ENCODE data around the gene HTT-AS.

Gene HTT-AS

GRCh38 chr4:3087115-3087797, 12.9 kb upstream of the HTT-AS start:
- no peak for DNase-seq

DNA sequence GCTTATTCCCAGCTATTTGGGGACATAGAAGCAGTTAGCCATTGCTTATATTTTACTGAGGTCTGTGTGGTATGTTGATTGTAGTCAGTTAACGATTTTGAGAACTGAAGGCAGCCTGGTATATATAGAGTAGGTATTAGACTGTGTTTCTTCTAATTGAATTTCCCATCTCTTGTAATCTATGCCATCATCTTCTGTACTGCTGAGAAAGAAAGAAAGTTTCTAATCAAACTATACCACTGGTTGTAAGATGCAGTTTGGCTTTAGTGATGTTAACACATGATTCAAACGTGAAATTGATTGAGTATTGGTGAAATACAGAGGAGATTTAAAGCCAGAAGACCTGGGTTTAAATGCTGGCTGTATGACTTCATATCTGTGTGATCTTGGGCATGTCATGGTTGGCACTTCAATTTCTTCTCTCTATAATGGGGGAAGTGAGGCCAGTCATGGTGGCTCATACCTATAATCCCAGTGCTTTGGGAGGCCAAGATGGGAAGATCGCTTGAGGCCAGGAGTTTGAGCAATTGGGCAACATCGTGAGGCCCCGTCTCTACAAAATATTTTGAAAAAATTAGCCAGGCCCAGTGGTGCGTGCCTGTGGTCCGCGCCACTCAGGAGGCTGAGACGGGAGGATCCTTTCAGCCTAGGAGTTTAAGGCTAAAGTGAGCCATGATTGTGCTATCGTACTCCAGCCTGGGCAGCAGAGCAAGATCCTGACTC, 11.8 kb upstream of the HTT-AS start:
- no peak for DNase-seq

GRCh38 chr4:3083732-3084131, 9.4 kb upstream of the HTT-AS start:
- DNase-seq, result no peak

GRCh38 chr4:3082925-3083515, 8.7 kb upstream of the HTT-AS start:
- no peak for DNase-seq

- DNase-seq, result no peak
These were observed 5.4 kb upstream of the HTT-AS start for GRCh38 chr4:3079694-3080123.

DNA sequence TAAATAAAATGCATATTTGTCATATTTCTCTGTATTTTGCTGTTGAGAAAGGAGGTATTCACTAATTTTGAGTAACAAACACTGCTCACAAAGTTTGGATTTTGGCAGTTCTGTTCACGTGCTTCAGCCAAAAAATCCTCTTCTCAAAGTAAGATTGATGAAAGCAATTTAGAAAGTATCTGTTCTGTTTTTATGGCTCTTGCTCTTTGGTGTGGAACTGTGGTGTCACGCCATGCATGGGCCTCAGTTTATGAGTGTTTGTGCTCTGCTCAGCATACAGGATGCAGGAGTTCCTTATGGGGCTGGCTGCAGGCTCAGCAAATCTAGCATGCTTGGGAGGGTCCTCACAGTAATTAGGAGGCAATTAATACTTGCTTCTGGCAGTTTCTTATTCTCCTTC, 3.5 kb upstream of the HTT-AS start:
- no peak for DNase-seq

DNA sequence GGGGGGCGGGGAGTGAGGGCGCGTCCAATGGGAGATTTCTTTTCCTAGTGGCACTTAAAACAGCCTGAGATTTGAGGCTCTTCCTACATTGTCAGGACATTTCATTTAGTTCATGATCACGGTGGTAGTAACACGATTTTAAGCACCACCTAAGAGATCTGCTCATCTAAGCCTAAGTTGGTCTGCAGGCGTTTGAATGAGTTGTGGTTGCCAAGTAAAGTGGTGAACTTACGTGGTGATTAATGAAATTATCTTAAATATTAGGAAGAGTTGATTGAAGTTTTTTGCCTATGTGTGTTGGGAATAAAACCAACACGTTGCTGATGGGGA, 1.3 kb upstream of the HTT-AS start:
- no peak for DNase-seq

GRCh38 chr4:3074846-3075651, 711 bp upstream of the HTT-AS start:
- peak; percentile 49 for DNase-seq

DNA sequence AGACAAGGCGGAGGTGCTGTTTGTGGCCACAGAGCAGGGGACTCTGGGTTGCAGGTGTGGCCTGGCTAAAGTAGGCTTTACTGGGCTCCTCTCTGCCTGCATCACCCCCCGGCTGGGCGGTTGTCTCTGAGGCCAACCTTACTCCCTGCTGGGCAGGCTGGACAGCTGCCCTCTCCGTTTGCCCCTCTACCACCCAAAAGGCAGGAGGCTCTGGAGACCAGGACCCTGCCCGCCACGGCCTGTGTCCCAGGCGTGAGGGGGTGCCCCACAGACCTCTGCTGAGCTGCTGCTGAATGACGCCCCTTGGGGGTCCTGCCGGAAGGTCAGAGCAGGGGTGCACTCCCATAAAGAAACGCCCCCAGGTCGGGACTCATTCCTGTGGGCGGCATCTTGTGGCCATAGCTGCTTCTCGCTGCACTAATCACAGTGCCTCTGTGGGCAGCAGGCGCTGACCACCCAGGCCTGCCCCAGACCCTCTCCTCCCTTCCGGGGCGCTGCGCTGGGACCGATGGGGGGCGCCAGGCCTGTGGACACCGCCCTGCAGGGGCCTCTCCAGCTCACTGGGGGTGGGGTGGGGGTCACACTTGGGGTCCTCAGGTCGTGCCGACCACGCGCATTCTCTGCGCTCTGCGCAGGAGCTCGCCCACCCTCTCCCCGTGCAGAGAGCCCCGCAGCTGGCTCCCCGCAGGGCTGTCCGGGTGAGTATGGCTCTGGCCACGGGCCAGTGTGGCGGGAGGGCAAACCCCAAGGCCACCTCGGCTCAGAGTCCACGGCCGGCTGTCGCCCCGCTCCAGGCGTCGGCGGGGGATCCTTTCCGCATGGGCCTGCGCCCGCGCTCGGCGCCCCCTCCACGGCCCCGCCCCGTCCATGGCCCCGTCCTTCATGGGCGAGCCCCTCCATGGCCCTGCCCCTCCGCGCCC, 920 bp downstream of the HTT-AS start:
- no peak for DNase-seq

DNA sequence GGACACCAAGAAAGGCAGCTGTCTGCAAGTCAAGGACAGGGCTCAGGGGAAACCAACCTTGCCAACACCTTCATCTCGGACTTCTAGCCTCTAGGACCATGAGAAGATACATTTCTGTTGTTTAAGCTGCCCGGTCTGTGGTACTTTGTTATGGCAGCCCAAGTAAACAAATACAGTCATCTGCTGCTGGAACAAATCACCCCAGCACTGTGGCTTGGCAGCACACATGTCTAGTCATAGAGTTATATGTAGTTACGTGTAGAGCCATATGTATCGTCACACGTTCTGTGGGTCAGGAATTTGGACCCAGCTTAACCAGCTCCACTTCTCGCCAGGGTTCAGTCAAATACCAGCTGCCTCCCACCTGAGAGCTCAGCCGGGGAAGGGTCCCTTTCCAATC, 2.5 kb downstream of the HTT-AS start:
- no peak for DNase-seq

DNA sequence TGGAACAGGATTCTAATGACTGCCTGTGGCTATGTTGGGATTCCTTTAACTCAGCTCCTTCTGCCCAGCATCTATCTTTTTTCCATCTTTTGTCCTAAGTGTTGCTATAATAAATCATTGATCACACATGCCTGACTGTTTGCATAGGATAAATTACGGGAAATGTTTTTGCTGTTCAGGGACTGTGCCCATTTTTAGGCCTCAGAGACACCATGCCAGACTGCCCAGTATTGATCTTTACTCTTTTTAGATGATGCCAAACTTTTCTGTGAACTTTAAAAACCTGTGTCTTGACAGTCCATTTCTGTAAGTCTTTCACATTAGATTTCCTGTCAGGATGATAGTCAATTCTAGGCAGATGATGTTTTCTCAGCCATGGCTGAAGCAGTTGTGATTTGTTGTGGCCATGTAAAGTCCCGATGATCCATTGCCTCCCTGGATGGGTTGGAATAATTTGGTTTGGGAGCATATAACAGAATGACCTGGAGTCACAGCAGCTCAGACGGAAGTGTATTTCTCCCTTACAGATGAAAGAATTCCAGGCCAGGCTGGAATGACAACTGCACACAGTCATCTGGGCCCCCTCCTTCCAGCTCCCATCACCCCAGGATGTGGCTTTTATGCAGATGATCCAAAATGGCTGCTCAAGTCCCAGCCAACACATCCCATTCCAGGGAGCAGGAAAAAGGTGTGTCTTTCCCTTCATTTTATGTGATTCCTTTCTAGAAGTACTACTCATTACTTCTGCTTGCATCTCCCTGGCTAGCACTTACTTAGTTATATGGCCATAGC, 3.4 kb downstream of the HTT-AS start:
- DNase-seq, result no peak

DNA sequence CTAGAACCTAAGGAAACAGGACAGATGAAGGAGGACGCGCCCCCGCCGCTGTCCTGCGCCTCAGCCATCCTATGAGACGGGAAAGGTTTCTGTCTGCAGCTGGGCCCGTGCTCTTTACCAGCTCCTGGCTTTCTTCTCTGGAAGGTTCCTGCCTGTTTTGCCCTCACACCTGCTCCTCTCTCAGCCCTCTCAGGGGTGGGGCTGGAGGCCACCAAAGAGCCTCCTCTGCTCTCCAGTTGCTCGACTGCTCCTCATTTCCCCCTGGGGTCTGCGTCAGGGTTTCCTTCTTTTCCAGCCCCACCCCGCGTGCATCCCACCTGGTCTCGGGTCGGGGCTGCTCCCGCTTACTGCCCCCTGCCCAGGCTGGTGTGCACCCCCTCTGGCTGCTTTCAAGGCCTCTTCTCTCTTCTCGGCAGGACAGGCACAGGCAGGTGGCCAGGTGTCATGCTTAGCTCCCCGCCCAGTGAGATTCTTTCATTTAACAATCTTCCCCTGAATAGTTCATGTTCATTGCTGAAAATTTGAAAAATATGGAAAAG, 4.6 kb downstream of the HTT-AS start:
- DNase-seq, result no peak

DNA sequence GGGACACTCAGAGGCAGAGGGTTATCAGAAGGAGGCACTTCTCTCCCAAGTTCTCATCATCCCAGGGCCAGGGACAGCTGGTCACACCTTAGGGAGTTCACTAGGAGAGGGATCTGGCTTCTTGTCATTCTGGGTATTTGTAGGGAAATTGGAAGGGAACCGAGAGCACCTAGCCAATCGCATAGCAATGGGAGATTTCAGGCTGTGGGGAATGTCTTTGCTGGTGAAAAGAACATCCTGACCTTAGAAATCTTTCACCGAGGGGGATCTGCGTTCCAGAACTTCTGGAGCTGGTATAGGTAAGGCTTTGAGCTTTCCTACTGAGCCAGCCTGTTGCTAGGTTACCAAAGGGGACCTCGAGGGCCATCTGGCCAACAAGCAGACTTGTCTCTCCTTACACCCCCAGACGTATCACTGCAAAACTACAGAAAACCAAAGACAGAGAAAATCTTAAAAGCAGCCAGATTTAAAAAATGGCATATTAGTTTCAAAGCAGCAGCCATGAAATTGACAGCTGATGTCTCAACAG, 6.8 kb downstream of the HTT-AS start:
- no peak for DNase-seq

DNA sequence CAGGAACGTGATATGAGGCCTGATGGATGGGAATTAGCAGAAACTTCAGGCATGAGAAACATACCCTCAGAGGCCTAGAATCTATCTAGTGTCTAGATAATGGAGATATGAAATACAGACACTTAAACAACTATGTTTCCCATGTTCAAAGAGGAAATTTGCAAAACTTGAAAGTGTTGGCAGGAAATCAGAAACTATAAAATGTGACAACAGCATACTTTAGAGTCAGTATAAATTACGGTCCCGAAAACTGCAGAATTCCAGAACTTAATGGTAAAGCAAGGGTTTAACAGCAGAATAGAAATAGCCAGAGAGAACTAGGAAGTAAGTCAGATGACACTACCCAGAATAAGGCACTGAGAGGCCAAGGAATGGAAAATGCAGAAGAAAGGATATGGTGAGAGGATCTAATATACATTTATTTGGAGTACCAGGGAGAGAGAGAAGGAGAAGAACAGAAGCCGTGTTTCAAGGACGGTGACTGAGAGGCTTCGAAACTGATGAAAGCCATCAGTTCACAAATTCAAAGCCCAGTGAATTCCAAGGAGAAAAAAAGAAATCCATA, 7.4 kb downstream of the HTT-AS start:
- DNase-seq, result no peak

DNA sequence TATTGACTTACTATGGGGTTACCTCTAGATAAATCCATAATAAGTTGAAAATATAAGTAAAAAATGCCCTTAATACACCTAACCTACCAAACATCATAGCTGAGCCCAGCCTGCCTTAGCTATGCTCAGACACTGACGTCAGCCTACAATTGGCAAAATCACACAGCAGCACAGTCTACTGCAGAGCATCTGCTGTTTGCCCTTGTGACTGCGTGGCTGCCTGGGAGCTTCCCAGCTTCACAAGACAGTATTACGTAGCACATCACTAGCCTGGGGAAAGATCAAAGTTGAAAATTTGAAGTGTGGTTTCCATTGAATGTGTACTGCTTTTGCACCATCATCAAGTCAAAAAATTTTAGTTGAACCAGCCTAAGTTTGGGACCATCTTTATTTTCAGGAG, 8.8 kb downstream of the HTT-AS start:
- DNase-seq, result no peak

DNA sequence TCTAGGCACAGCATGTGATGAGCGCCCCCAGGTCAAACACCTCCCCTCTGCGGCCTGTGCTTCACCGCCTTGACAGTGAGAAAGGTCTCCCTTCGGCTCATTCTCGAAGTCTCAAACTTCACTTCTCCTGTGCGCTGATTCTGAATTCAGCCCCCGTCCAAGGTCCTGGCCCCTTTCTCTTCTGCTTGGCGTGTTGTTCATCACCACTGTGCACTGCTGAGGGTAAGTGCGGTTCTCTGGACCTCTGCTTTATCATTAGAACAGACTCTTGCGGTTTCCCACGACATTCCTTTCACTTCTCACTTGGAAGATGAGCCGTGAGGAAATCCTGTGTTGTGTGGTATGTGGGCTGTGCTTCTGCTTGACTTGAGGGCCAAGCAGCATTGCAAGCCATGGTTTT, 11.9 kb downstream of the HTT-AS start:
- no peak for DNase-seq

GRCh38 chr4:3060946-3061345, 13.4 kb downstream of the HTT-AS start:
- DNase-seq, result no peak

GRCh38 chr4:3059943-3060342, 14.4 kb downstream of the HTT-AS start:
- no peak for DNase-seq

GRCh38 chr4:3054169-3054759, 20.1 kb downstream of the HTT-AS start:
- no peak for DNase-seq

All from amniotic stem cell (primary cell).